ENCODE data around the gene KLHL26.
A peak's percentile ranks its signal among the peaks of the same experiment; 100 is the strongest.
"Not testable (repeated sequence)": the region's sequence is repeated elsewhere in the genome, so short reads cannot be mapped to it uniquely, and the experiment has no call there.

Gene KLHL26

GRCh38 chr19:18636969-18637629 lies at the start of gene KLHL26:
Gene KLHL26 (plus strand): TSS chr19:18637028. CDS start chr19:18637055, 27 bp downstream.
- no peak for DNase-seq

- no peak for DNase-seq
Measured at GRCh38 chr19:18587561-18587960, 49.3 kb upstream of the KLHL26 start.

- DNase-seq: no peak
Measured at GRCh38 chr19:18587962-18588610, 48.7 kb upstream of the KLHL26 start.

- peak; percentile 79 for DNase-seq
Measured at GRCh38 chr19:18588611-18589379, 48.0 kb upstream of the KLHL26 start, which contains the start of gene REX1BD. Gene REX1BD (plus strand): TSS chr19:18588798. CDS start chr19:18588802, 4 bp downstream.

GRCh38 chr19:18589380-18590272 lies 47.2 kb upstream of the KLHL26 start:
- peak; percentile 38 for DNase-seq

GRCh38 chr19:18590273-18591272 lies 46.3 kb upstream of the KLHL26 start:
- DNase-seq: no peak

- DNase-seq: no peak
Measured at GRCh38 chr19:18591735-18592385, 45.0 kb upstream of the KLHL26 start.

GRCh38 chr19:18592732-18593131 lies 44.1 kb upstream of the KLHL26 start:
- DNase-seq: not testable (repeated sequence)

- no peak for DNase-seq
Measured at GRCh38 chr19:18593367-18594095, 43.3 kb upstream of the KLHL26 start.

- peak; percentile 70 for DNase-seq
Measured at GRCh38 chr19:18594096-18594823, 42.6 kb upstream of the KLHL26 start.

GRCh38 chr19:18594824-18595373 lies 41.9 kb upstream of the KLHL26 start:
- DNase-seq: no peak

GRCh38 chr19:18595475-18595874 lies 41.4 kb upstream of the KLHL26 start:
- DNase-seq: no peak

- DNase-seq: no peak
Measured at GRCh38 chr19:18596752-18597157, 40.1 kb upstream of the KLHL26 start.

GRCh38 chr19:18597809-18598660 lies 38.8 kb upstream of the KLHL26 start:
- no peak for DNase-seq

GRCh38 chr19:18599485-18599884 lies 37.3 kb upstream of the KLHL26 start:
- no peak for DNase-seq

- DNase-seq: not testable (repeated sequence)
Measured at GRCh38 chr19:18600692-18601397, 36.0 kb upstream of the KLHL26 start.

GRCh38 chr19:18601875-18602274 lies 35.0 kb upstream of the KLHL26 start:
- DNase-seq: no peak
